A673 (cell line): ENCODE data around the gene RSPH3. TPM values are rescaled to one million over a fixed set of nuclear protein-coding genes. Genes with fewer than 3 reads are reported as not detected.

Experiments used
- BruUV-seq: library from RNA; stranded (reverse); fragments of 400-500 nt; replicated peaks from 2 replicates; lab custom pipeline; 2021; lab: Mats Ljungman, UMichigan
- CTCF ChIA-PET: fragments of 300-600 bp; sonication (Branson Sonifier 250); formaldehyde crosslinking; loops from one replicate; lab custom pipeline; 2022; ENCODE audit warnings: antibody characterized with exemption; lab: Charles Lee
- POLR2A ChIA-PET: fragments of 300-600 bp; sonication (Branson Sonifier 250); formaldehyde crosslinking; loops from one replicate; lab custom pipeline; 2022; ENCODE audit warnings: antibody characterized with exemption; ENCODE audit not compliant: low non-redundant PET; lab: Charles Lee
- DNase-seq: peaks from one replicate; pipeline ENCODE4 v3.0.0-alpha.2; 2015; ENCODE audit warnings: low spot score
- H3K27ac ChIP-seq: fragments of 200-600 bp; sonication (generic); 2 replicates; pipeline ENCODE4 v1.5.1; 2016; ENCODE audit warnings: mixed run types, low read depth, mild to moderate bottlenecking, mixed read lengths, antibody characterized with exemption, low read length; ENCODE audit not compliant: poor library complexity, severe bottlenecking
- H3K27me3 ChIP-seq: fragments of 200-600 bp; sonication (generic); replicated peaks from 2 replicates; pipeline ENCODE4 v1.6.1; 2017; ENCODE audit warnings: mixed run types, low read depth, mild to moderate bottlenecking, mixed read lengths, antibody characterized with exemption, low read length; ENCODE audit not compliant: insufficient read depth, poor library complexity
- H3K36me3 ChIP-seq: fragments of 200-600 bp; sonication (generic); 2 replicates; pipeline ENCODE4 v1.6.1; 2016; ENCODE audit warnings: mixed run types, mild to moderate bottlenecking, mixed read lengths, antibody characterized with exemption, low read length; ENCODE audit not compliant: insufficient read depth, poor library complexity, severe bottlenecking
- H3K4me1 ChIP-seq: fragments of 200-600 bp; sonication (generic); 2 replicates; pipeline ENCODE4 v1.6.1; 2017; ENCODE audit warnings: mixed run types, mild to moderate bottlenecking, mixed read lengths, antibody characterized with exemption, low read length; ENCODE audit not compliant: insufficient read depth, poor library complexity, severe bottlenecking
- H3K4me3 ChIP-seq: fragments of 200-600 bp; sonication (generic); 2 replicates; pipeline ENCODE4 v1.5.1; 2016; ENCODE audit warnings: low read depth, mixed run types, mild to moderate bottlenecking, mixed read lengths, low read length; ENCODE audit not compliant: poor library complexity, severe bottlenecking
- H3K9me3 ChIP-seq: fragments of 200-600 bp; sonication (generic); 2 replicates; pipeline ENCODE4 v1.6.1; 2016; ENCODE audit warnings: mixed run types, low read depth, mild to moderate bottlenecking, mixed read lengths, antibody characterized with exemption, low read length; ENCODE audit not compliant: poor library complexity, severe bottlenecking
- EZH2 ChIP-seq: fragments of 200-600 bp; sonication (generic); IDR thresholded peaks from 2 replicates; pipeline ENCODE4 v1.6.1; 2017; ENCODE audit warnings: borderline replicate concordance, low read depth, mild to moderate bottlenecking, mixed read lengths, antibody characterized with exemption, low read length; ENCODE audit not compliant: poor library complexity, severe bottlenecking
- intact Hi-C: fragments of 100-400 bp; cut with micrococcal nuclease; formaldehyde crosslinking; loops from one replicate; pipeline ENCODE4 v1.10.0; 2022; ENCODE audit not compliant: unreplicated experiment
- total RNA-seq: library from RNA; stranded (reverse); gene quantifications from 2 replicates; pipeline ENCODE4 v1.2.3, GENCODE V29; 2021
- TF ChIP-seq, protein P1 (sequence below): fragments of 300-800, 200-600 bp; sonication (generic); conservative IDR thresholded peaks from 2 replicates; pipeline ENCODE4 v1.5.1; 2017; ENCODE audit warnings: low read depth, mild to moderate bottlenecking, antibody characterized with exemption, low read length, moderate library complexity, mixed read lengths

The RSPH3 gene
- total RNA-seq, 1 experiment from 2014 or later, result 4.0 TPM

DNA sequence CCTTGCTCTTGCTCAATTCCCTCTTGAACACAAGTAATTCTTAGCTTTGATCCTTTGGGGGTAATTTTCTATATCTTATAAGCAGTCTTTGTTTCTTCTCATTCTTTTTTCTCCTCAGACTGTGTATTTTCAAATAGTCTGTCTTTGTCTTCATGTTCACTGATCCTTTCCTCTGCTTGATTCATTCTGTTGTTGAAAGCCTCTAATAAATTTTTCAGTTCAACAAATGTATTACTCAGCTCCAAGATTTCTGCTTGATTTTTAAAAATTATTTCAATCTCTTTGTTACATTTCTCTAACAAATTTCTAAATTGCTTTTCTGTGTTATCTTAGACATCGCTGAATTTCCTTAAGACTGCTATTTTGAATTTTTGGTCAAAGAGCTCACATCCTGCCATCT, 11.5 kb downstream of the RSPH3 start:
- no peak overlapping the region for H3K4me3 ChIP-seq
- ChIA-PET POLR2A (no interaction called here), CTCF (no interaction called here)
- no peaks in the 10 kb centered on the region for H3K27me3 ChIP-seq
- no peaks in the 10 kb centered on the region for H3K9me3 ChIP-seq
- intact Hi-C loops, result no loop called here
- DNase-seq, result no peak
- no TSS peak for BruUV-seq
- H3K36me3 ChIP-seq, result no peaks in the 10 kb centered on the region
- no peak for TF ChIP-seq EZH2
- TF ChIP-seq, protein P1, sequence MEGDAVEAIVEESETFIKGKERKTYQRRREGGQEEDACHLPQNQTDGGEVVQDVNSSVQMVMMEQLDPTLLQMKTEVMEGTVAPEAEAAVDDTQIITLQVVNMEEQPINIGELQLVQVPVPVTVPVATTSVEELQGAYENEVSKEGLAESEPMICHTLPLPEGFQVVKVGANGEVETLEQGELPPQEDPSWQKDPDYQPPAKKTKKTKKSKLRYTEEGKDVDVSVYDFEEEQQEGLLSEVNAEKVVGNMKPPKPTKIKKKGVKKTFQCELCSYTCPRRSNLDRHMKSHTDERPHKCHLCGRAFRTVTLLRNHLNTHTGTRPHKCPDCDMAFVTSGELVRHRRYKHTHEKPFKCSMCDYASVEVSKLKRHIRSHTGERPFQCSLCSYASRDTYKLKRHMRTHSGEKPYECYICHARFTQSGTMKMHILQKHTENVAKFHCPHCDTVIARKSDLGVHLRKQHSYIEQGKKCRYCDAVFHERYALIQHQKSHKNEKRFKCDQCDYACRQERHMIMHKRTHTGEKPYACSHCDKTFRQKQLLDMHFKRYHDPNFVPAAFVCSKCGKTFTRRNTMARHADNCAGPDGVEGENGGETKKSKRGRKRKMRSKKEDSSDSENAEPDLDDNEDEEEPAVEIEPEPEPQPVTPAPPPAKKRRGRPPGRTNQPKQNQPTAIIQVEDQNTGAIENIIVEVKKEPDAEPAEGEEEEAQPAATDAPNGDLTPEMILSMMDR, result no peak
- no peaks in the 10 kb centered on the region for H3K4me1 ChIP-seq
- H3K27ac ChIP-seq, result no peak overlapping the region

DNA sequence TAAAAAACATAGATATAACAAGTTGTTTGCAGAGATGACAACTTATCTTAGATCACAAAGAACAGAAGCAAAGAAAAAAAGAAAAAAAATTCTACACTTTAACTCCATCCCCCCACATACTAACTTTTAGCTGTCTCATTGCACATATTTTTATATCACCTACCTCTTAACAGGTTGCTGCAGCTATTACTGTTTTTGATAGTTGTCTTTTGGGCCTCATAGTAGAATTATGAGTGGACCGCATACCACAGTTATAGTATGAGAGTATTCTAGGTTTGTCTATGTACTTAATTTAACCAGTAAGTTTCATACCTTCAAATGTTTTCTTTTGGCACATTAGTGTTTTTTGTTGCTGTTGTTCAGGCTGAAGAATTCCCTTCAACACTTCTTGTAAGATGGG, 12.3 kb downstream of the RSPH3 start:
- H3K9me3 ChIP-seq, result no peaks in the 10 kb centered on the region
- TF ChIP-seq, protein P1, result no peak
- no peak for TF ChIP-seq EZH2
- no peak overlapping the region for H3K27ac ChIP-seq
- no TSS peak for BruUV-seq
- CTCF ChIA-PET, result no interaction called here
- DNase-seq, result no peak
- intact Hi-C loops, result no loop called here
- no peaks in the 10 kb centered on the region for H3K36me3 ChIP-seq
- no peaks in the 10 kb centered on the region for H3K4me1 ChIP-seq
- no peak overlapping the region for H3K4me3 ChIP-seq
- no peaks in the 10 kb centered on the region for H3K27me3 ChIP-seq
- POLR2A ChIA-PET, result no interaction called here

DNA sequence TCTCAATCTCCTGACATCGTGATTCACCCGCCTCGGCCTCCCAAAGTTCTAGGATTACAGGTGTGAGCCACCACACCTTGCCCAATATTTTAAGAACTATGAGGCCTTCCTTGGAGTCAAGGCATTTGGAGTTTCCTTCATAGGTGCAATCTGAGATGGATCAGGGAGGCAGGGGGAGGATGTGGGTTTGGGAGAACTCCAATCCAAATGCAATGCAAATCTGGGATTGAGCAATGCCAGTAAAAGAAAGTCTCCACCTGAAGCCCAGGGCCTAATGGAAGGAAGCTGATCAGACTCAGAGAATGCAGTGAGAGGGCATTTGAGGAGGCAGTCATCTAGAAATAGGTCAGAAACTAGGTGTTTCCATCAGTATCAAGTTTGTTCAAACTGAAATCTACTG, 21.2 kb downstream of the RSPH3 start:
- no peaks in the 10 kb centered on the region for H3K9me3 ChIP-seq
- intact Hi-C loops, result loop anchor here (5.0 kb wide), 1 partner anchor 766 kb away; no protein-coding TSS in a partner anchor
- no peaks in the 10 kb centered on the region for H3K4me1 ChIP-seq
- no TSS peak for BruUV-seq
- no peaks in the 10 kb centered on the region for H3K36me3 ChIP-seq
- H3K27me3 ChIP-seq, result no peaks in the 10 kb centered on the region
- no peak for DNase-seq
- POLR2A ChIA-PET, result no interaction called here
- no peak overlapping the region for H3K4me3 ChIP-seq
- H3K27ac ChIP-seq, result no peak overlapping the region
- no peak for TF ChIP-seq EZH2
- TF ChIP-seq, protein P1, result no peak
- CTCF ChIA-PET, result no interaction called here
